HCT116 (cell line): ENCODE results near the gene AGPS. TPM values are rescaled to one million over a fixed set of nuclear protein-coding genes. Genes with fewer than 3 reads are reported as not detected.

Experiments used
- ATAC-seq: fragments of 200-7000 bp; cut with Tn5 transposase; 2 replicates; pipeline ENCODE4 v1.9.1; 2020; ENCODE audit warnings: mild to moderate bottlenecking, moderate library complexity
- BruUV-seq: library from RNA; stranded (reverse); fragments of 400-500 nt; replicated peaks from 2 replicates; lab custom pipeline; 2021; lab: Mats Ljungman, UMichigan
- CTCF ChIA-PET: fragments of 300-600 bp; sonication (Branson Sonifier 250); formaldehyde crosslinking; loops from one replicate; lab custom pipeline; 2021; ENCODE audit warnings: antibody characterized with exemption; lab: Charles Lee
- POLR2A ChIA-PET: fragments of 300-600, 350-600 bp; sonication (Branson Sonifier 250); formaldehyde crosslinking; loops from one replicate; lab custom pipeline; 2021; ENCODE audit warnings: antibody characterized with exemption; lab: Charles Lee
- RAD21 ChIA-PET, 2 experiments: fragments of 300-600 bp; sonication (Branson Sonifier 250); formaldehyde crosslinking; loops; one replicate each; lab custom pipeline; 2023; ENCODE audit warnings: low total read pairs in 2 of 2; ENCODE audit not compliant: uncharacterized antibody in 2 of 2, unreplicated experiment in 2 of 2, low non-redundant PET in 1 of 2; lab: Charles Lee
- DNase-seq: peaks from one replicate; pipeline ENCODE4 v3.0.0-alpha.2; 2010; ENCODE audit warnings: low read depth, low spot score
- H2AFZ ChIP-seq: fragments of 200-600 bp; shearing (Covaris generic), sonication (generic); 2 replicates; pipeline ENCODE4 v1.6.1; 2017; ENCODE audit warnings: low read depth, mixed run types, mixed read lengths, antibody characterized with exemption, low read length; ENCODE audit not compliant: poor library complexity, severe bottlenecking
- H3K27ac ChIP-seq: 2 replicates; pipeline ENCODE4 v1.5.1; 2012; ENCODE audit warnings: low read depth, low read length
- H3K27me3 ChIP-seq: fragments of 200-600 bp; sonication (generic); 2 replicates; pipeline ENCODE4 v1.6.1; 2016; ENCODE audit warnings: mixed run types, low read length, mixed read lengths; ENCODE audit not compliant: insufficient read depth
- H3K36me3 ChIP-seq, 2 experiments: fragments of 200-500 bp in 1 of 2; fragments of 200-600 bp in 1 of 2; sonication (Bioruptor generic) in 1 of 2; sonication (generic) in 1 of 2; 2 replicates each; pipeline versions ENCODE4 v1.5.1 to v1.6.1; 2014 to 2016; ENCODE audit warnings: low read length in 2 of 2, inconsistent platforms in 1 of 2, mixed read lengths in 1 of 2, mixed run types in 1 of 2; ENCODE audit not compliant: insufficient read depth in 2 of 2, control insufficient read depth in 1 of 2
- H3K4me1 ChIP-seq, 2 experiments: fragments of 200-600 bp in 1 of 2; sonication (generic) in 1 of 2; 2 replicates each; pipeline versions ENCODE4 v1.5.1 to v1.6.1; 2012 to 2017; ENCODE audit warnings: low read length in 2 of 2, inconsistent platforms in 1 of 2, mild to moderate bottlenecking in 1 of 2, mixed read lengths in 1 of 2, mixed run types in 1 of 2, moderate library complexity in 1 of 2; ENCODE audit not compliant: insufficient read depth in 2 of 2, control insufficient read depth in 1 of 2
- H3K4me2 ChIP-seq: fragments of 200-600 bp; sonication (generic); 2 replicates; pipeline ENCODE4 v1.6.1; 2017; ENCODE audit warnings: mixed run types, low read length, mixed read lengths
- H3K4me3 ChIP-seq, 2 experiments: fragments of 200-600 bp in 1 of 2; sonication (generic) in 1 of 2; replicated peaks in 1 of 2; 2 replicates each; pipeline ENCODE4 v1.5.1; 2011 to 2016; ENCODE audit warnings: low read length in 2 of 2, control low read depth in 1 of 2, low read depth in 1 of 2, mild to moderate bottlenecking in 1 of 2, mixed read lengths in 1 of 2, mixed run types in 1 of 2
- H3K79me2 ChIP-seq: fragments of 200-600 bp; sonication (generic); 2 replicates; pipeline ENCODE4 v1.6.1; 2017; ENCODE audit warnings: mild to moderate bottlenecking, mixed run types, low read length, moderate library complexity, mixed read lengths; ENCODE audit not compliant: insufficient read depth
- H3K9ac ChIP-seq: fragments of 200-600 bp; sonication (generic); 2 replicates; pipeline ENCODE4 v1.6.1; 2016; ENCODE audit warnings: low read length, mixed read lengths
- H3K9me2 ChIP-seq: fragments of 200-600 bp; sonication (generic), shearing (Covaris generic); 2 replicates; pipeline ENCODE4 v1.6.1; 2017; ENCODE audit warnings: mixed run types, mild to moderate bottlenecking, moderate library complexity; ENCODE audit not compliant: insufficient read depth
- H3K9me3 ChIP-seq, 2 experiments: fragments of 200-500 bp in 1 of 2; fragments of 200-600 bp in 1 of 2; sonication (Bioruptor generic) in 1 of 2; sonication (generic) in 1 of 2; 2 replicates each; pipeline ENCODE4 v1.6.1; 2014 to 2017; ENCODE audit warnings: low read length in 2 of 2, mixed read lengths in 2 of 2, inconsistent platforms in 1 of 2, low read depth in 1 of 2, mild to moderate bottlenecking in 1 of 2, mixed run types in 1 of 2, moderate library complexity in 1 of 2; ENCODE audit not compliant: control insufficient read depth in 1 of 2, insufficient read depth in 1 of 2
- H4K20me1 ChIP-seq: fragments of 200-600 bp; sonication (generic), shearing (Covaris generic); 2 replicates; pipeline ENCODE4 v1.6.1; 2017; ENCODE audit warnings: mixed run types, mild to moderate bottlenecking, moderate library complexity; ENCODE audit not compliant: insufficient read depth
- CEBPB ChIP-seq: IDR thresholded peaks from 2 replicates; pipeline ENCODE4 v1.6.1; 2012; ENCODE audit warnings: low read depth
- EGR1 ChIP-seq: IDR thresholded peaks from 2 replicates; pipeline ENCODE4 v1.6.1; 2012; ENCODE audit warnings: low read depth
- ELF1 ChIP-seq: IDR thresholded peaks from 2 replicates; pipeline ENCODE4 v1.6.1; 2012; ENCODE audit warnings: low read depth, borderline replicate concordance
- EZH2 ChIP-seq: fragments of 200-600 bp; sonication (generic); IDR thresholded peaks from 2 replicates; pipeline ENCODE4 v1.6.1; 2017; ENCODE audit warnings: antibody characterized with exemption, mixed run types
- POLR2A ChIP-seq: IDR thresholded peaks from 2 replicates; pipeline ENCODE4 v1.7.0; 2011; ENCODE audit warnings: borderline replicate concordance; ENCODE audit not compliant: insufficient read depth, insufficient read length; ENCODE audit errors: extremely low read depth
- POLR2AphosphoS5 ChIP-seq: IDR thresholded peaks from 2 replicates; pipeline ENCODE4 v1.6.1; 2011; ENCODE audit warnings: mild to moderate bottlenecking, low read depth, low read length, moderate library complexity
- RAD21 ChIP-seq: IDR thresholded peaks from 2 replicates; pipeline ENCODE4 v1.6.1; 2012; ENCODE audit warnings: low read depth, mild to moderate bottlenecking
- SIN3A ChIP-seq: IDR thresholded peaks from 2 replicates; pipeline ENCODE4 v1.6.1; 2012; ENCODE audit warnings: low read depth
- YY1 ChIP-seq: IDR thresholded peaks from 2 replicates; pipeline ENCODE4 v1.6.1; 2011; ENCODE audit warnings: low read length, low read depth, moderate library complexity, mild to moderate bottlenecking; ENCODE audit not compliant: insufficient replicate concordance; ENCODE audit errors: extremely low read depth
- ZBTB33 ChIP-seq: IDR thresholded peaks from 2 replicates; pipeline ENCODE4 v1.6.1; 2011; ENCODE audit warnings: mild to moderate bottlenecking, low read length, moderate library complexity; ENCODE audit not compliant: insufficient replicate concordance; ENCODE audit errors: extremely low read depth
- ZFX ChIP-seq: fragments of 450-650 bp; IDR thresholded peaks from 2 replicates; pipeline ENCODE4 v1.6.1; 2017
- ZNF274 ChIP-seq: fragments of 200-500 bp; sonication (Bioruptor generic); IDR thresholded peaks from 2 replicates; pipeline ENCODE4 v1.6.1; 2014; ENCODE audit warnings: mild to moderate bottlenecking, low read depth, low read length, inconsistent platforms
- intact Hi-C: fragments of 100-400 bp; cut with micrococcal nuclease; formaldehyde crosslinking; loops from 2 replicates; pipeline ENCODE4 v1.10.0; 2022
- total RNA-seq: library from RNA; stranded (reverse); gene quantifications from one replicate; pipeline ENCODE4 v1.2.1, GENCODE V29; 2021; ENCODE audit not compliant: unreplicated experiment
- TF ChIP-seq, protein P1 (sequence below), 3 experiments: fragments of 200-600 bp in 1 of 3; sonication (generic) in 1 of 3; IDR thresholded peaks in 2 of 3; conservative IDR thresholded peaks in 1 of 3; 2 replicates each; pipeline ENCODE4 v1.5.1; 2012 to 2017; ENCODE audit warnings: low read depth in 2 of 3, low read length in 2 of 3, antibody characterized with exemption in 1 of 3, borderline replicate concordance in 1 of 3, control low read depth in 1 of 3, mild to moderate bottlenecking in 1 of 3, mixed read lengths in 1 of 3, mixed run types in 1 of 3, moderate library complexity in 1 of 3; ENCODE audit not compliant: insufficient read depth in 1 of 3

AGPS gene
- total RNA-seq, 1 experiment from 2014 or later = 66.6 TPM

GRCh38 chr2:177551989-177552421 is 159.4 kb downstream of the AGPS start (continued):
- TF ChIP-seq CEBPB = no peak
- TF ChIP-seq, all 23 proteins: peak for 0

GRCh38 chr2:177552422-177553175 is 160.0 kb downstream of the AGPS start:
- intact Hi-C loops = no loop called here
- ChIA-PET RAD21 (no interaction called here), CTCF (no interaction called here), POLR2A (no interaction called here)
- Histone ChIP-seq H4K20me1 (no peaks in the 10 kb centered on the region), H3K4me1 (peaks cover 0 to 16% of the 10 kb centered on the region in 2 experiments; a peak in 2 of 4 replicates), H3K9me2 (no peaks in the 10 kb centered on the region), H3K9ac (peak overlapping the region; percentile 73)
- DNase-seq = peak; percentile 70
- peak; percentile 97 for ATAC-seq
- TF ChIP-seq ZNF274 (no peak), POLR2A (peak; percentile 26), RAD21 (no peak), ZFX (peak; percentile 32; the same call in 1 of the 2 replicates), YY1 (peak; percentile 42), POLR2AphosphoS5 (peak; percentile 53; the same call in 1 of the 2 replicates), EZH2 (no peak), SIN3A (no peak), ELF1 (peak; percentile 92), EGR1 (peak; percentile 24; the same call in 1 of the 2 replicates), ZBTB33 (peak; percentile 28)
- TF ChIP-seq, protein P1, sequence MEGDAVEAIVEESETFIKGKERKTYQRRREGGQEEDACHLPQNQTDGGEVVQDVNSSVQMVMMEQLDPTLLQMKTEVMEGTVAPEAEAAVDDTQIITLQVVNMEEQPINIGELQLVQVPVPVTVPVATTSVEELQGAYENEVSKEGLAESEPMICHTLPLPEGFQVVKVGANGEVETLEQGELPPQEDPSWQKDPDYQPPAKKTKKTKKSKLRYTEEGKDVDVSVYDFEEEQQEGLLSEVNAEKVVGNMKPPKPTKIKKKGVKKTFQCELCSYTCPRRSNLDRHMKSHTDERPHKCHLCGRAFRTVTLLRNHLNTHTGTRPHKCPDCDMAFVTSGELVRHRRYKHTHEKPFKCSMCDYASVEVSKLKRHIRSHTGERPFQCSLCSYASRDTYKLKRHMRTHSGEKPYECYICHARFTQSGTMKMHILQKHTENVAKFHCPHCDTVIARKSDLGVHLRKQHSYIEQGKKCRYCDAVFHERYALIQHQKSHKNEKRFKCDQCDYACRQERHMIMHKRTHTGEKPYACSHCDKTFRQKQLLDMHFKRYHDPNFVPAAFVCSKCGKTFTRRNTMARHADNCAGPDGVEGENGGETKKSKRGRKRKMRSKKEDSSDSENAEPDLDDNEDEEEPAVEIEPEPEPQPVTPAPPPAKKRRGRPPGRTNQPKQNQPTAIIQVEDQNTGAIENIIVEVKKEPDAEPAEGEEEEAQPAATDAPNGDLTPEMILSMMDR (IDR thresholded peaks at IDR 0.05 in 2 of 3, conservative IDR thresholded peaks at IDR 0.05 in 1 of 3; ENCODE audit: borderline replicate concordance in 1 of 3, insufficient read depth in 1 of 3, low read depth in 2 of 3, low read length in 2 of 3) = no peak
- TF ChIP-seq, all 23 proteins: peak for 7
- Histone ChIP-seq H2AFZ (peak overlapping the region; percentile 72), H3K4me2 (peak overlapping the region; percentile 93), H3K27ac (peak overlapping the region; percentile 77), H3K4me3 (peak overlapping the region; percentile 71 to 72), H3K79me2 (no peaks in the 10 kb centered on the region), H3K9me3 (no peaks in the 10 kb centered on the region), H3K36me3 (no peaks in the 10 kb centered on the region), H3K27me3 (no peaks in the 10 kb centered on the region)
- BruUV-seq = TSS peak; percentile 77
